Activated CD4-positive, CD25-positive, alpha-beta regulatory T cell (primary cell): Measurements from ENCODE around the gene BAIAP3.

ENCODE experiments used
- DNase-seq, 4 experiments: peaks; one replicate each; lab custom pipeline; 2025; lab: John Stamatoyannopoulos, UW

The BAIAP3 gene

GRCh38 chr16:1348441-1348840 is 15.0 kb downstream of the BAIAP3 start:
- DNase-seq: no peak

- no peak for DNase-seq
These were observed 15.5 kb downstream of the BAIAP3 start for GRCh38 chr16:1348926-1349325.

- no peak for DNase-seq
These were observed 15.9 kb downstream of the BAIAP3 start for GRCh38 chr16:1349351-1349750.

GRCh38 chr16:1349951-1350350 is 16.5 kb downstream of the BAIAP3 start:
- DNase-seq: no peak

GRCh38 chr16:1350691-1351090 is 17.2 kb downstream of the BAIAP3 start:
- DNase-seq: no peak

GRCh38 chr16:1351215-1351581 is 17.8 kb downstream of the BAIAP3 start:
- DNase-seq: no peak

GRCh38 chr16:1351582-1352362 is 18.3 kb downstream of the BAIAP3 start, which contains the start of the genes GNPTG and TSR3:
GNPTG (plus strand) TSS chr16:1351931; CDS start chr16:1351966, 35 bp downstream.
TSR3 (minus strand) TSS chr16:1351878; CDS start chr16:1351804, 74 bp downstream.
- DNase-seq: peak; percentile 65 to 79 (median 68)

GRCh38 chr16:1354815-1355540 is 21.5 kb downstream of the BAIAP3 start:
- no peak for DNase-seq

GRCh38 chr16:1355591-1355990 is 22.1 kb downstream of the BAIAP3 start:
- no peak for DNase-seq

- DNase-seq: no peak
These were observed 22.8 kb downstream of the BAIAP3 start for GRCh38 chr16:1356061-1356900.

- no peak for DNase-seq
These were observed 24.6 kb downstream of the BAIAP3 start for GRCh38 chr16:1357906-1358566.

GRCh38 chr16:1361685-1362360 is 28.4 kb downstream of the BAIAP3 start:
- DNase-seq: no peak

GRCh38 chr16:1362807-1363206 is 29.4 kb downstream of the BAIAP3 start:
- DNase-seq: no peak

GRCh38 chr16:1363501-1364041 is 30.1 kb downstream of the BAIAP3 start:
- DNase-seq: peak; percentile 46 to 63 (median 56)

GRCh38 chr16:1364510-1364909 is 31.1 kb downstream of the BAIAP3 start:
- no peak for DNase-seq

GRCh38 chr16:1366060-1366711 is 32.7 kb downstream of the BAIAP3 start:
- DNase-seq: no peak

- DNase-seq: no peak
These were observed 33.4 kb downstream of the BAIAP3 start for GRCh38 chr16:1366712-1367299.

GRCh38 chr16:1367486-1368174 is 34.2 kb downstream of the BAIAP3 start:
- no peak for DNase-seq
